Activated CD4-positive, alpha-beta memory T cell treated with anti-CD3 and anti-CD28 coated beads, Interleukin-2, amount 10 ng/mL, durations not matched to agents 7 days and 5 days (primary cell): ENCODE data around the gene PPP1R9A. TPM values are rescaled to one million over a fixed set of nuclear protein-coding genes. Genes with fewer than 3 reads are reported as not detected.

ENCODE experiments used
- CTCF ChIA-PET: fragments of 350-600 bp; sonication (Branson Sonifier 250); formaldehyde crosslinking; loops from one replicate; lab custom pipeline; 2021; ENCODE audit warnings: antibody characterized with exemption, inconsistent platforms; lab: Charles Lee
- POLR2A ChIA-PET: fragments of 350-600 bp; sonication (Branson Sonifier 250); formaldehyde crosslinking; loops from one replicate; lab custom pipeline; 2021; ENCODE audit warnings: antibody characterized with exemption; lab: Charles Lee
- DNase-seq: peaks from one replicate; pipeline ENCODE4 v3.0.0-alpha.2; 2020
- H3K27ac Mint-ChIP-seq: one replicate; pipeline ENCODE4 v1.8.0; 2021; ENCODE audit warnings: mild to moderate bottlenecking, mixed read lengths
- H3K27me3 Mint-ChIP-seq: one replicate; pipeline ENCODE4 v1.8.0; 2021; ENCODE audit warnings: mixed read lengths
- H3K36me3 Mint-ChIP-seq: one replicate; pipeline ENCODE4 v1.8.0; 2021; ENCODE audit warnings: low read depth, mixed read lengths
- H3K4me1 Mint-ChIP-seq: one replicate; pipeline ENCODE4 v1.8.0; 2021; ENCODE audit warnings: mixed read lengths
- H3K4me3 Mint-ChIP-seq: one replicate; pipeline ENCODE4 v1.8.0; 2021; ENCODE audit warnings: mild to moderate bottlenecking, mixed read lengths
- H3K9me3 Mint-ChIP-seq: one replicate; pipeline ENCODE4 v1.8.0; 2021; ENCODE audit warnings: mixed read lengths
- total RNA-seq, 2 experiments: library from RNA; stranded (reverse); gene quantifications; one replicate each; pipeline ENCODE4 v1.2.3, GENCODE V29; 2021

The PPP1R9A gene
- total RNA-seq, 2 experiments from 2014 or later, result not detected

DNA sequence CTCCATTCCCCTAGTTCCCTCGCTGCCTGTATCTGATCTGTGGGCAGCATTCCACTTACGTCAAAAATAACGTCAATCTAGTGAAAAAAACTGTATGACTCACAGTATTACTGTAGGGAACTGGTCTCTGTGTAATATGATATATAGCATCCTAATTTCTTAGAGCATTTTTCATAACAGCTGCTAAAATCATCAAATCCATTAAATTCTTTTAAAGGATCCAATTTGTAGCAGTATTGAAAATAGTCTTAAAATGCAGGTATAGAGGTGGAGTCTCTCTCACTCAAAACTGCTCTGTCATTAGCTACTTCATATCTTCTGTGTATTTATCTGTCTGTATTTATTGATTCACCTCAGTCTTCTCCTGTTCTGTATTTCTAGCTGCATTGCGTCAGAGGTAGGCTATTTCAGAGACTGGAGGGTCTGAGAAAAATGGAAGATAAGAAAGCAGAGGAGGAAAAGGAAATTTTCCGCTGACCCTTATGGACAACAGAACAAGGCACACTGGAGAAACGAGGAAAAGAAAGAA, 357.0 kb downstream of the PPP1R9A start:
- ChIA-PET CTCF (no interaction called here), POLR2A (no interaction called here)
- no peaks in the 10 kb centered on the region for H3K4me1 Mint-ChIP-seq
- H3K9me3 Mint-ChIP-seq, result no peaks in the 10 kb centered on the region
- no peak for DNase-seq
- H3K27me3 Mint-ChIP-seq, result no peaks in the 10 kb centered on the region
- no peak overlapping the region for H3K27ac Mint-ChIP-seq
- no peaks in the 10 kb centered on the region for H3K36me3 Mint-ChIP-seq
- no peak overlapping the region for H3K4me3 Mint-ChIP-seq

DNA sequence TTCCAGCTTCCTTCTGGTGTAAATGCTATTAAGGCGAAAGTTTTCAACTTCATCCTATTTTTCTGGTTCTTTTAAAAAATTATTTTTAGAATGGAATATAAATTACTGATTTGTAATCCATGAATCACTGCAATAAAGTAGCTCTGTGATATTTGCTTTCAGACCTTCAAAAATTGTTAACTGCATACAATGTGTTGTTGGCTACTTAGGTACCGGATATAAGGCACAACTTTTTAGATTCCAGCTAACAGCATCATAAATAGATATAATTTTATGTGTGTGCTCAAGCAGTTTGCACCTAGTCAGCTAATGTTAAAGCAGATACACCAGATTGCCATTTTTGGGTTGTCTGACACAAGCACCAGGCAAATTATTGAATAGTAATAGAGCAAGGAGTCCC, 358.2 kb downstream of the PPP1R9A start:
- H3K36me3 Mint-ChIP-seq, result no peaks in the 10 kb centered on the region
- no peaks in the 10 kb centered on the region for H3K4me1 Mint-ChIP-seq
- no peaks in the 10 kb centered on the region for H3K9me3 Mint-ChIP-seq
- H3K27me3 Mint-ChIP-seq, result no peaks in the 10 kb centered on the region
- H3K27ac Mint-ChIP-seq, result no peak overlapping the region
- no peak for DNase-seq
- H3K4me3 Mint-ChIP-seq, result no peak overlapping the region
- ChIA-PET POLR2A (no interaction called here), CTCF (no interaction called here)

DNA sequence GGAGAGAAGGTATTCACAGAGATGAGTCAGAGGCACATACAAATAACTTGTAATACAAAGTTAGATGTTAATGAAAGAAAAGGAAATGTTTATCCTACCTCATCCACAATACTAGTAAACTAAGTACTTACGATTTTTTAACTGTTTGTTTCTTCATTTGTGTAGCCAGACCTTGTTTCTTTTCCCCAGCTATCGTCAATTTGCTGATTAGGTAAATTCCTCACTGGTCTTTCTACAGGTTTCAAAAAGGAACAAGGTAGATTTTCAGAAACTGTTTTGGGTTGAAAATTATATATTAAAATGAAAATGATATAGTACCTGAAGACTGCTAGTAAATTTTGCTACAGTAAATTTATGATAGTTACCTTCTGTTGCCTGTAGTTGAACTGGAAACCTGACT, 360.4 kb downstream of the PPP1R9A start:
- Mint-ChIP-seq H3K4me3 (no peak overlapping the region), H3K27ac (no peak overlapping the region), H3K27me3 (peaks cover 4% of the 10 kb centered on the region), H3K4me1 (no peaks in the 10 kb centered on the region), H3K9me3 (no peaks in the 10 kb centered on the region), H3K36me3 (no peaks in the 10 kb centered on the region)
- DNase-seq, result no peak
- POLR2A ChIA-PET, result no interaction called here
- CTCF ChIA-PET, result no interaction called here

DNA sequence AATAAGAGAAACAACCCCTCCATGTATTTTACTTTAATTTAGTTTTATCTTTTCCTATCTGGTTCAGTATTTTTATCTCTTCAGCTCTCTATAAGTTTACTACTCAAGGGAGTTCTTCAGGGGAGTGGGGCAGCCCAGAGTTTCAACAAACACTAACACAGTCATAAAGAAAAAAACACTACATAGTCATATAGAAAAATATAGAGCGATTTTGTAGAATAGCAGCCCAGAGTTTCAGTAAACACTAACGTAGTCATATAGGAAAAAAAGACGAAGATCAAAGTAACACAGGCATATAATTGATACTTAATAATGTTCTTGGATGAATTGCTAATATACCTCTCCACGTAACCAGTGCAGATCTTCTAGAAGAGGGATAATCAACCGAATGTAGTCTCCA, 362.2 kb downstream of the PPP1R9A start:
- Mint-ChIP-seq H3K4me3 (no peak overlapping the region), H3K9me3 (no peaks in the 10 kb centered on the region), H3K27ac (no peak overlapping the region), H3K27me3 (peaks cover 6% of the 10 kb centered on the region), H3K36me3 (no peaks in the 10 kb centered on the region), H3K4me1 (no peaks in the 10 kb centered on the region)
- no peak for DNase-seq
- ChIA-PET POLR2A (no interaction called here), CTCF (no interaction called here)

DNA sequence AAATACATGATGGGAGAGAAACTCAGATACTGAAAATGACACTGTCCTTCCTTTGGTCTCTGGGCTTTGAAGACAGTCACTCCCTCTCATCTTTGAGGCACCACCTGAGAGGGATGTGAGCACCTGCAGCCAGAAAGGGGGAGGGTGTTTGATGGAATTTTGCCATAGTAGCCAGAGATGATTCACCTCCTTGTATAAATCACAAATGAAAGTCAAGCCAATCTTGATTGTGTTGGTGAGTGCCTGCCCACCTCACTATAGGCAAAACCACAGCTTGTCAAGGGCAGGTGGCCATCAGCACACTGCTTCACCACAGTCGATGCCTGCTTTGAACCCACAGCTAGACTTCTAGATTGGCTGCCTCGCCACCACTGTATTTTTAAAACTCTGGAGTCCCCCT, 368.7 kb downstream of the PPP1R9A start:
- POLR2A ChIA-PET, result no interaction called here
- H3K4me3 Mint-ChIP-seq, result no peak overlapping the region
- H3K4me1 Mint-ChIP-seq, result no peaks in the 10 kb centered on the region
- H3K27me3 Mint-ChIP-seq, result peaks cover 7% of the 10 kb centered on the region
- no peak for DNase-seq
- H3K9me3 Mint-ChIP-seq, result no peaks in the 10 kb centered on the region
- no peaks in the 10 kb centered on the region for H3K36me3 Mint-ChIP-seq
- H3K27ac Mint-ChIP-seq, result no peak overlapping the region
- CTCF ChIA-PET, result no interaction called here

DNA sequence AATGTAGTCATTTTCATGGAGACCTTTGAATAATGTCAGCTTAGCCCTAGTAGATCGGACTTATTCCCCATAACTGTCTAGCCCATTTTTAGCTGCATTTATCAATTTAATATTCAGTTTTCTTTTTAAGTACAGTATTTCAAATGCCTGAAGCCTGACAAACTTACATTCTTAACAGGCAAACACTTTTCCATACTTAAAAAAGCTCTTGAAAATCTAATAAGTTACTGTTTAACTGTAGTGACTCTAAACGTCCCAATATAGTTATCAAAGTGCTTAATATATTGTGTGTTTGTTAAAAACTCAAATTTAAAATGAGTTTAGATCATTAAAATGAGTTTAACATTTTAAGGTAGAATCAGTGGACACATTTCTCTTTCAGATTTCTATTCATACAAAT, 372.0 kb downstream of the PPP1R9A start:
- H3K9me3 Mint-ChIP-seq, result no peaks in the 10 kb centered on the region

DNA sequence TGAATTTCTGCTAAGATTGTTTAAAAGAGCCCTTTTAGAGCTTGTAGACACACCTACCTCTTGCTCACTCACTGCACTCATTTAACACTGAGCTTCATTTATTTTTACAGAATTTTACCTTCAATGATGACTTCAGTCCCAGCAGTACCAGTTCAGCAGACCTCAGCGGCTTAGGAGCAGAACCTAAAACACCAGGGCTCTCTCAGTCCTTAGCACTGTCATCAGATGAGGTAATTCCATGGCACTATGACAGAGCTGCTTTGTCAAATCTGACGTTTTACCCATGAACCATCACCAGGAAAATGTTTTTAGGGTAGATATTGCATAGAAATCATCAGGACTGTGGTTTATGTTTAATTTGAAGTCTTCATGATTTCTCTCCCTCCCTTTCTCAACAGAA, 378.7 kb downstream of the PPP1R9A start:
- H3K27me3 Mint-ChIP-seq, result peaks cover 7% of the 10 kb centered on the region
- no peaks in the 10 kb centered on the region for H3K36me3 Mint-ChIP-seq
- H3K27ac Mint-ChIP-seq, result no peak overlapping the region
- no peaks in the 10 kb centered on the region for H3K9me3 Mint-ChIP-seq
- H3K4me3 Mint-ChIP-seq, result no peak overlapping the region
- H3K4me1 Mint-ChIP-seq, result no peaks in the 10 kb centered on the region
- ChIA-PET POLR2A (no interaction called here), CTCF (no interaction called here)
- DNase-seq, result no peak

More for the DNA sequence above, 372.0 kb downstream of the PPP1R9A start:
- H3K27me3 Mint-ChIP-seq, result peaks cover 2% of the 10 kb centered on the region
- CTCF ChIA-PET, result no interaction called here
- no peak for DNase-seq
- H3K4me1 Mint-ChIP-seq, result no peaks in the 10 kb centered on the region
- H3K4me3 Mint-ChIP-seq, result no peak overlapping the region
- POLR2A ChIA-PET, result no interaction called here
- H3K36me3 Mint-ChIP-seq, result no peaks in the 10 kb centered on the region
- H3K27ac Mint-ChIP-seq, result no peak overlapping the region

DNA sequence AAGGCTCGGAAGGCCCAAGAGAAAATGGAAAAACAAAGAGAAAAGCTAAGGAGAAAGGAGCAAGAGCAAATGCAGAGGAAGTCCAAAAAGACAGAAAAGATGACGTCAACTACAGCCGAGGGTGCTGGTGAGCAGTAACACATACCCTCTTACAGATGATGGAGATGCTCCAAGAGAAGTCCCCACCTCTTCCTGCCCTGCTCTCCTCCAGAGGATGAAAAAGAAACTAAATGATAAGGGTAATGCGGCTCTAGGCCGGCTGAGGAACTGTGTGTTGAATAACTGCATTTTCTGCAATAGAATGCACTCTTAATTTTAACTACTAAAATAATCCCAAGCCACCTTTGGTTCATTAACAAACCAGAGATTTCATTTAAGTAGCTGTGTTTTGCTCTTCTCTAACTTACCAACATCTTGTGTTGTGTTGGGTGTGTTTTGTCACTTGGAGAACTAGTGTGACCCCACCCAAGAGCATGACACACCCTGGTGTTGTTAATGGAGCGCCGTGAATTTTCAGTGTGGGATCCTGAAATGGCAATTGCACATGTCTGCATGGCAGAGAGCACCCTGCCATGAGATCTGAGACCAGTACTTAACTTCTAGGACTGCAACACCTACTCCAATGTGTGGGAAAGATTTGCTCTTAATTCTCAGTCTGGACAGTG, 382.9 kb downstream of the PPP1R9A start:
- Mint-ChIP-seq H3K27me3 (peaks cover 10% of the 10 kb centered on the region), H3K36me3 (no peaks in the 10 kb centered on the region), H3K4me1 (no peaks in the 10 kb centered on the region), H3K27ac (no peak overlapping the region), H3K4me3 (no peak overlapping the region), H3K9me3 (no peaks in the 10 kb centered on the region)
- POLR2A ChIA-PET, result no interaction called here
- DNase-seq, result no peak
- CTCF ChIA-PET, result no interaction called here

DNA sequence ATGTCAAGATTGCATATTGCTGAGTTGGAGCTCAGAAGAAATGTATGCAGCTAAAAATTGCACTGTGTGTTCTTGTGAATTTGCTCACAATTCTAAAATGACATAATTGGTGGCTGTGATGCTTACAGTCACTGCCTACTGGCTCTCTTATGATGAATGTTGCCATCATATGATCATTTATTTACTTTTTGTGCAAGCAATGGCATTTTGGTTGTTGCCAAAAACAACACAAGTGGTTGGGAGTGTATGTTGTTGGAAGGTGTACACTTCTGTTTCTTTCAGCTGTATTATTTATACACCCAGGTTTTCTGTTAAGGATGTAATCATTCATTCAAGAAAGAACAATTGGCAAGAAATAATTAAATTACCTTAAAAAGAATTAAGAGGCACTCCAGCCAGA, 388.0 kb downstream of the PPP1R9A start:
- Mint-ChIP-seq H3K36me3 (no peaks in the 10 kb centered on the region), H3K4me3 (no peak overlapping the region), H3K27ac (no peak overlapping the region), H3K27me3 (peaks cover 12% of the 10 kb centered on the region), H3K9me3 (no peaks in the 10 kb centered on the region), H3K4me1 (no peaks in the 10 kb centered on the region)
- CTCF ChIA-PET, result interaction anchor here (1.0 kb wide), 1 partner anchor 9 kb away, joined by 3 read pairs; no protein-coding TSS in a partner anchor
- no peak for DNase-seq
- POLR2A ChIA-PET, result no interaction called here

DNA sequence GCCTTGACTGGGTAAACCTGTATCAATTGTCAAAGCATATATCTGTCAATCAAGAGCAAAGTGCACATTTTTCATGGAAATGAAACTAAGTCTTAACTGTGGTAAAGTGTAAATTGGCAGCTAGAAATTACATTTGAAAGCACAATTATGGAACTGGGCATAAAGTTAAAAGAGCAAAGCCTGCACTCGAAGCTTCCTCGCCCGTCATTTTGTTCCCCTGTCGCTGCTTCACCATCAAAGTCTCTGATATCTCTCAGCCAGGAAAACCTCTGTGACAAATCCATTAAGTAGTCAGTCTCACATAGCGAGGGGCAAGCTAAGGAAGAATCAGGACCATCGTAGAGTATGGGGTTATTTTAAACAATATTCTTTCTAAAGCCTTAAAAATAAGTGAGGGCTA, 389.1 kb downstream of the PPP1R9A start:
- CTCF ChIA-PET, result interaction anchor here (1.0 kb wide), 1 partner anchor 8 kb away, joined by 3 read pairs; no protein-coding TSS in a partner anchor
- Mint-ChIP-seq H3K27ac (no peak overlapping the region), H3K4me3 (no peak overlapping the region), H3K27me3 (peaks cover 12% of the 10 kb centered on the region), H3K4me1 (no peaks in the 10 kb centered on the region), H3K36me3 (no peaks in the 10 kb centered on the region), H3K9me3 (no peaks in the 10 kb centered on the region)
- POLR2A ChIA-PET, result no interaction called here
- DNase-seq, result no peak

DNA sequence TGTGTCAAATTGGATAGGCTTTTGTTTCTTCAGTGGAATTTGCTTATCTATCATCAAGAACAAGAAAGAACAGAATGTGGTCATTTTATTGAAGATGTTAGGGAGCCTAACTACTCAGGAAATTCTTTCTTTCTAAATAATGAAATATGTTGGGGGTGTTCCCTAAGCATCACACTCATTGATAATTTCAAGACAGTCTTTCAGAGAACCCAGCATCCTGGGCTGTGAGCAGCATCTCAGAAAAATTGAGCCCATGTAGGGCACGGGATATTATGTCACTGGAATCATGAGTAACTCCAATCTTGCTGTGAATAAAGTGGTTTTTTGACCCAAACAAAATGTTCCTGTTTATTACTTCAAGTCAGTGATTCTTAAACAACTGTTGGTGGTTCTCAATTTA, 389.6 kb downstream of the PPP1R9A start:
- Mint-ChIP-seq H3K4me1 (no peaks in the 10 kb centered on the region), H3K27ac (no peak overlapping the region), H3K36me3 (no peaks in the 10 kb centered on the region), H3K9me3 (no peaks in the 10 kb centered on the region), H3K27me3 (peaks cover 12% of the 10 kb centered on the region), H3K4me3 (no peak overlapping the region)
- POLR2A ChIA-PET, result no interaction called here
- CTCF ChIA-PET, result no interaction called here
- no peak for DNase-seq

DNA sequence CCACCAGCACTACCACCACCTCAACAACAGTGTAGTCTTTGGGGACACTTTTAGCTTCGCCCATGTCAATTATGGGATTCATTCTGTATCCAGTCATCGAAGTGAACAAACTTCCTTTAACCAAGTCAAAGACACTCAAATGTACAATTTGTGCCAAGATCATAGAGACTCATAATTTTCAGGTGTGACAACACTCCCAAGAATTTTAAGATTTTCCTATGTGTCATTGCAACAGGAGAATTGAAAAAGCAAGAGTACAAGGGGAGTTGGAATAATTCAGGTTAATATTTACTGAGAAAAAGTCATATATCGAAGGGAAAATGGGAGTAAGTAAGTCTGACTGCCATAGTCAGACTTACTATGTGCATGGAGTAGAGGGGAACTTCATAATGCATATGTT, 390.7 kb downstream of the PPP1R9A start:
- Mint-ChIP-seq H3K4me1 (no peaks in the 10 kb centered on the region), H3K27me3 (peaks cover 12% of the 10 kb centered on the region), H3K36me3 (no peaks in the 10 kb centered on the region), H3K27ac (no peak overlapping the region), H3K9me3 (no peaks in the 10 kb centered on the region), H3K4me3 (no peak overlapping the region)
- no peak for DNase-seq
- ChIA-PET CTCF (no interaction called here), POLR2A (no interaction called here)

DNA sequence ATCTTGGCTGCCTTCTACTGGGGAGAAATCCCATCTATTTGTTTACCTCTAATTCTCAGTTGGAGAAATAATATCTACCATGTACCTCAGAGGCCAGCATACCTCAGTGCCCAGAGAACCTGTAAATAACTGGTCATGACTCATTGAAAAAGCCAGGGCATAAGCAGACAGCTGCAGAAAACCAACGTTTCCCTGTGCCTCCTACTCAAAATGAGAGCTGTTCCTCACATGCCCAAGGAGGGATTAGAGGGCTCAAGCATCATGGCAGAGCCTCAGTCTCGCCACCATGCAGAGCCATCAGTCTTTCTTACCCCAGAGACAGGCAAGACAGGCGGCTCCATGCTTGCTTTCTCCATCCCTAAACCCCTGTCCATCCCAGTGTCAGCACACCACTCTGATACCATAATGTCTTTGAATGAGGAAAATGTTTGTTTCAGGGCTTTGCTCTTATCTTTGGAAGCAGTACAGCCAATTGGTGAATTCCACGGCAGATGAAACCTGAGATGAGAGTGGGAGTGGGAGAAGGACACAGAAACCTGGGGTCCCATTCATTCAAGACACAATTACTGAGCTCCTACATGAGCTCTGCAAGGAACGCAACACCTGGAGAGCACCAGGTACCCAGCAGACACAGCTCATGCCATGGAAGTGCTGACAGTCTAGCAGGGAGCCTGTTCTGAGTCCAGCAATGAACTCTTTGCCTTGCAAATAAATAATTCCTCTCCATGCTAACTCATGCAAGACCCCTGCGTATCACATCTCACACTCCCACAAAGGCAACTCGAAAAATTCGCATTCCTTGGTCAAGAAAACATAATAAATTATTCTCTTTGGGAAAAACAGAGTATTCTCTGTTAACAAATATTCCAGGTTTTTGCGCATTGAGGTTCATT, 395.9 kb downstream of the PPP1R9A start:
- DNase-seq, result no peak
- H3K27ac Mint-ChIP-seq, result no peak overlapping the region
- no peaks in the 10 kb centered on the region for H3K4me1 Mint-ChIP-seq
- ChIA-PET CTCF (no interaction called here), POLR2A (no interaction called here)
- peaks cover 12% of the 10 kb centered on the region for H3K27me3 Mint-ChIP-seq
- no peak overlapping the region for H3K4me3 Mint-ChIP-seq
- H3K36me3 Mint-ChIP-seq, result no peaks in the 10 kb centered on the region
- no peaks in the 10 kb centered on the region for H3K9me3 Mint-ChIP-seq
